ENCODE results near the gene ELMO1.

- TF ChIP-seq CREB1 (CRISPR knock-in tag; IDR thresholded peaks at IDR 0.05; ENCODE audit: low read depth) (no peak), CTCF (conservative IDR thresholded peaks at IDR 0.05; ENCODE audit: low read depth in 2 of 2) (no peak), ETS1 (IDR thresholded peaks at IDR 0.05) (no peak), EZH2 (IDR thresholded peaks at IDR 0.05; ENCODE audit: low read depth, unreplicated experiment) (no peak), EZH2phosphoT487 (IDR thresholded peaks at IDR 0.05; ENCODE audit: unreplicated experiment) (no peak)
Observed at GRCh38 chr7:37231613-37232012, 217.1 kb downstream of the ELMO1 start.

All from GM23338 (cell line).